K562 (cell line): ENCODE data around the gene MAP9. TPM values are rescaled to one million over a fixed set of nuclear protein-coding genes. Genes with fewer than 3 reads are reported as not detected.

Source experiments
- ATAC-seq: fragments of 200-7000 bp; cut with Tn5 transposase; 3 replicates; pipeline ENCODE4 v1.9.1; 2020; ENCODE audit warnings: moderate library complexity
- BruUV-seq: library from RNA; stranded (reverse); fragments of 400-500 nt; replicated peaks from 2 replicates; lab custom pipeline; 2021; lab: Mats Ljungman, UMichigan
- CTCF ChIA-PET: fragments of 300-600 bp; formaldehyde crosslinking; extraction: SDS; loops from one replicate; lab custom pipeline; 2021; ENCODE audit warnings: low intra/inter-chr PET ratio; lab: Yijun Ruan, JAX
- POLR2A ChIA-PET: fragments of 300-600, 350-650 bp; sonication (Branson Sonifier 250); formaldehyde crosslinking; extraction: SDS; loops from one replicate; lab custom pipeline; 2021; ENCODE audit warnings: antibody characterized with exemption, inconsistent platforms; lab: Yijun Ruan, JAX
- DNase-seq, 4 experiments: peaks; one replicate each; pipeline versions ENCODE4 v3.0.0 to v3.0.0-alpha.2; 2011 to 2018; ENCODE audit warnings: low spot score in 3 of 4, mixed read lengths in 3 of 4; ENCODE audit errors: extremely low read depth in 1 of 4
- FAIRE-seq: peaks from 2 replicates; lab custom pipeline; 2011; peaks lifted over from hg19 to GRCh38; lab: Jason Lieb, UNC
- H2AFZ ChIP-seq: 2 replicates; pipeline ENCODE4 v1.6.0; 2011; ENCODE audit warnings: low read depth, low read length, control low read depth, inconsistent platforms
- H3K27ac ChIP-seq: fragments of 200-600 bp; 3 replicates; pipeline ENCODE4 v1.8.0; 2011; ENCODE audit warnings: low read depth, mild to moderate bottlenecking, control low read depth, inconsistent platforms, low read length, moderate library complexity, mixed read lengths; ENCODE audit errors: extremely low read depth
- H3K27me3 ChIP-seq, 2 experiments: fragments of 300-600 bp in 1 of 2; 2 replicates in 1 of 2; 3 replicates in 1 of 2; pipeline versions ENCODE4 v1.6.0 to v1.8.0; 2011; ENCODE audit warnings: inconsistent platforms in 2 of 2, low read length in 2 of 2, mild to moderate bottlenecking in 1 of 2, mixed read lengths in 1 of 2, moderate library complexity in 1 of 2; ENCODE audit not compliant: control insufficient read depth in 2 of 2, insufficient read depth in 2 of 2
- H3K36me3 ChIP-seq: fragments of 300-600 bp; 3 replicates; pipeline ENCODE4 v1.8.0; 2011; ENCODE audit warnings: mild to moderate bottlenecking, low read length, inconsistent platforms; ENCODE audit not compliant: control insufficient read depth, insufficient read depth
- H3K4me1 ChIP-seq, 2 experiments: fragments of 200-600 bp in 1 of 2; replicated peaks in 1 of 2; 2 replicates in 1 of 2; 3 replicates in 1 of 2; pipeline versions ENCODE4 v1.5.1 to v1.8.0; 2011; ENCODE audit warnings: inconsistent platforms in 2 of 2, low read length in 2 of 2, mild to moderate bottlenecking in 1 of 2, mixed read lengths in 1 of 2, moderate library complexity in 1 of 2; ENCODE audit not compliant: control insufficient read depth in 2 of 2, insufficient read depth in 2 of 2
- H3K4me2 ChIP-seq: 2 replicates; pipeline ENCODE4 v1.6.1; 2011; ENCODE audit warnings: low read length, control low read depth, inconsistent platforms, mixed read lengths; ENCODE audit not compliant: insufficient read depth
- H3K4me3 ChIP-seq: fragments of 200-600 bp; sonication (generic), shearing (Covaris generic); 2 replicates; pipeline ENCODE4 v1.5.1; 2016; ENCODE audit warnings: control low read depth, inconsistent platforms
- H3K79me2 ChIP-seq: fragments of 200-600 bp; 3 replicates; pipeline ENCODE4 v1.8.0; 2011; ENCODE audit warnings: low read length, inconsistent platforms; ENCODE audit not compliant: control insufficient read depth, insufficient read depth
- H3K9ac ChIP-seq, 2 experiments: 2 replicates each; pipeline versions ENCODE4 v1.6.0 to v1.6.1; 2011; ENCODE audit warnings: low read depth in 2 of 2, low read length in 2 of 2, control low read depth in 1 of 2, inconsistent platforms in 1 of 2, mild to moderate bottlenecking in 1 of 2, mixed read lengths in 1 of 2; ENCODE audit not compliant: insufficient read depth in 1 of 2
- H3K9me1 ChIP-seq: one replicate; pipeline ENCODE4 v1.6.0; 2011; ENCODE audit warnings: inconsistent platforms, mild to moderate bottlenecking, low read length, moderate library complexity; ENCODE audit not compliant: control insufficient read depth, insufficient read depth
- H3K9me3 ChIP-seq: replicated peaks from 2 replicates; pipeline ENCODE4 v1.5.1; 2011; ENCODE audit warnings: low read depth, low read length, inconsistent platforms; ENCODE audit not compliant: control insufficient read depth, insufficient read depth
- H4K20me1 ChIP-seq: replicated peaks from 2 replicates; pipeline ENCODE4 v1.6.1; 2011; ENCODE audit warnings: low read length, inconsistent platforms, mixed read lengths; ENCODE audit not compliant: control insufficient read depth, insufficient read depth
- BCOR ChIP-seq: fragments of 450-650 bp; IDR thresholded peaks from 2 replicates; pipeline ENCODE4 v1.6.1; 2016
- GTF3C2 ChIP-seq: IDR thresholded peaks from 3 replicates; pipeline ENCODE4 v1.6.1; 2011; ENCODE audit warnings: borderline replicate concordance, mild to moderate bottlenecking, moderate library complexity; ENCODE audit not compliant: insufficient read length; ENCODE audit errors: extremely low read depth
- MXD1 ChIP-seq: fragments of 250-450 bp; sonication (Bioruptor Pico); IDR thresholded peaks from 2 replicates; pipeline ENCODE4 v1.8.0; 2021; ENCODE audit warnings: borderline replicate concordance, mild to moderate bottlenecking, moderate library complexity; ENCODE audit not compliant: poor library complexity, severe bottlenecking
- PBX2 ChIP-seq, 2 experiments: IDR thresholded peaks in 1 of 2; conservative IDR thresholded peaks in 1 of 2; 2 replicates each; pipeline ENCODE4 v1.6.1; 2016; ENCODE audit warnings: low read depth in 2 of 2, mild to moderate bottlenecking in 1 of 2, missing compliant biosample characterization in 1 of 2, missing genetic modification characterization in 1 of 2, moderate library complexity in 1 of 2
- RBM39 ChIP-seq: fragments of 200-400 bp; formaldehyde crosslinking; optimal IDR thresholded peaks from 2 replicates; pipeline ENCODE3; 2018; ENCODE audit warnings: low read depth, low read length
- STAG1 ChIP-seq: sonication (generic); formaldehyde crosslinking; IDR thresholded peaks from 2 replicates; pipeline ENCODE4 v1.5.0; 2020; ENCODE audit warnings: missing genetic modification reagents, borderline replicate concordance
- U2AF1 ChIP-seq: fragments of 200-400 bp; formaldehyde crosslinking; optimal IDR thresholded peaks from 2 replicates; pipeline ENCODE3; 2017; ENCODE audit warnings: mild to moderate bottlenecking, low read depth, low read length, moderate library complexity
- ZBTB43 ChIP-seq: sonication (generic); formaldehyde crosslinking; IDR thresholded peaks from 2 replicates; pipeline ENCODE4 v1.8.0; 2023; ENCODE audit warnings: mild to moderate bottlenecking, missing genetic modification reagents
- ZNF347 ChIP-seq: fragments of 450-650 bp; formaldehyde crosslinking; IDR thresholded peaks from 2 replicates; pipeline ENCODE4 v1.4.0; 2020; ENCODE audit warnings: low read depth, mild to moderate bottlenecking, moderate library complexity
- WGBS: fragments of 100-300 bp; shearing (Covaris generic); methylation state at CpG from one replicate; pipeline ENCODE4 v1.1.6; 2016; ENCODE audit warnings: low coverage, mixed read lengths; ENCODE audit not compliant: insufficient coverage; ENCODE audit errors: missing lambda C conversion rate; 5-methylcytosine and 5-hydroxymethylcytosine counted together
- in situ Hi-C: fragments of 300-500 bp; cut with MboI; formaldehyde crosslinking; loops from 4 replicates; pipeline ENCODE4 v1.15.0; 2018; ENCODE audit warnings: inconsistent platforms, mixed read lengths
- intact Hi-C: fragments of 100-400 bp; cut with micrococcal nuclease; formaldehyde crosslinking; loops from 2 replicates; pipeline ENCODE4 v1.14.2; 2022
- polyA plus RNA-seq, 8 experiments: library from polyadenylated mRNA; depleted of rRNA in 4 of 8; stranded (reverse) in 5 of 8; unstranded in 3 of 8; fragments of >200 nt; fragmentation: Nextera tagmentation in 2 of 8; fragmentation: Illumina TruSeq in 1 of 8; extraction: Ambion mirVana in 2 of 8; extraction: Trizol in 1 of 8; gene quantifications; 2 replicates each; pipeline versions ENCODE4 v1.2.1 to v1.2.3, GENCODE V29; 2011 to 2014; ENCODE audit warnings: inconsistent platforms in 1 of 8, missing spikeins in 1 of 8
- total RNA-seq, 7 experiments: library from RNA; depleted of rRNA in 6 of 7; stranded (reverse); fragments of >200 nt in 6 of 7; fragmentation: Illumina TruSeq in 2 of 7; extraction: Trizol in 2 of 7; gene quantifications; 2 replicates each; pipeline versions ENCODE4 v1.2.1 to v1.2.3, GENCODE V29; 2011 to 2021; ENCODE audit warnings: low replicate concordance in 1 of 7

MAP9 gene
- total and polyA plus RNA-seq, 9 of the 15 experiments (the other 6 are each of a cell fraction or from before 2014, with no cell fraction given): 0.04 to 0.09 TPM; not detected in 7

GRCh38 chr4:155304375-155304774 is 72.4 kb downstream of the MAP9 start (continued):
- no peak for TF ChIP-seq MXD1 (CRISPR knock-in tag)
- no peak for TF ChIP-seq BCOR

- DNase-seq: no peak
- in situ Hi-C loops: no loop called here
These were observed 77.7 kb downstream of the MAP9 start for GRCh38 chr4:155299103-155299502.

More at GRCh38 chr4:155299103-155299502, 77.7 kb downstream of the MAP9 start:
- CTCF ChIA-PET: no interaction called here
- ATAC-seq (no peak), FAIRE-seq (no peak)
- H3K9me1 ChIP-seq: no peaks in the 10 kb centered on the region
- no TSS peak for BruUV-seq
- POLR2A ChIA-PET: no interaction called here
- H4K20me1 ChIP-seq: no peaks in the 10 kb centered on the region
- no peaks in the 10 kb centered on the region; the same call in 1 of the 2 replicates for H3K9me3 ChIP-seq
- no peaks in the 10 kb centered on the region for H3K4me1 ChIP-seq
- H3K79me2 ChIP-seq: no peaks in the 10 kb centered on the region
- H3K4me3 ChIP-seq: no peak overlapping the region
- 0% methylated on average over 2 of the region's 2 CpGs for WGBS
- no peak overlapping the region for H3K9ac ChIP-seq
- H3K36me3 ChIP-seq: no peaks in the 10 kb centered on the region
- intact Hi-C loops: no loop called here
- no peaks in the 10 kb centered on the region for H3K27me3 ChIP-seq
- no peak overlapping the region for H2AFZ ChIP-seq
- TF ChIP-seq U2AF1: no peak
- TF ChIP-seq GTF3C2: no peak
- TF ChIP-seq STAG1: no peak
- TF ChIP-seq ZNF347: no peak
- TF ChIP-seq PBX2 (CRISPR knock-in tag; IDR thresholded peaks at IDR 0.05; ENCODE audit: low read depth): no peak
- no peak for TF ChIP-seq PBX2 (tag; conservative IDR thresholded peaks at IDR 0.05; ENCODE audit: low read depth)
- no peak for TF ChIP-seq ZBTB43
- TF ChIP-seq RBM39: no peak
- no peak overlapping the region for H3K27ac ChIP-seq
- H3K4me2 ChIP-seq: no peak overlapping the region
